Activated CD4-positive, alpha-beta memory T cell treated with anti-CD3 and anti-CD28 coated beads for 36 hours (primary cell): ENCODE results near the gene FADD. TPM values are rescaled to one million over a fixed set of nuclear protein-coding genes. Genes with fewer than 3 reads are reported as not detected.
A peak's percentile ranks its signal among the peaks of the same experiment; 100 is the strongest.
"Not testable (repeated sequence)": the region's sequence is repeated elsewhere in the genome, so short reads cannot be mapped to it uniquely, and the experiment has no call there.

Experiments
- CTCF ChIA-PET: fragments of 350-600 bp; sonication (Branson Sonifier 250); formaldehyde crosslinking; loops from one replicate; lab custom pipeline; 2021; ENCODE audit warnings: antibody characterized with exemption, inconsistent platforms; lab: Charles Lee
- POLR2A ChIA-PET: fragments of 350-600 bp; sonication (Branson Sonifier 250); formaldehyde crosslinking; loops from one replicate; lab custom pipeline; 2021; ENCODE audit warnings: antibody characterized with exemption; lab: Charles Lee
- DNase-seq: peaks from one replicate; pipeline ENCODE4 v3.0.0-alpha.2; 2020
- H3K27ac Mint-ChIP-seq: one replicate; pipeline ENCODE4 v1.8.0; 2021; ENCODE audit warnings: mixed read lengths
- H3K27me3 Mint-ChIP-seq: one replicate; pipeline ENCODE4 v1.8.0; 2021; ENCODE audit warnings: mixed read lengths
- H3K36me3 Mint-ChIP-seq: one replicate; pipeline ENCODE4 v1.8.0; 2021; ENCODE audit warnings: mixed read lengths
- H3K4me1 Mint-ChIP-seq: one replicate; pipeline ENCODE4 v1.8.0; 2021; ENCODE audit warnings: low read depth, mixed read lengths
- H3K4me3 Mint-ChIP-seq: one replicate; pipeline ENCODE4 v1.8.0; 2021; ENCODE audit warnings: mild to moderate bottlenecking, mixed read lengths
- H3K9me3 Mint-ChIP-seq: one replicate; pipeline ENCODE4 v1.8.0; 2021; ENCODE audit warnings: mixed read lengths
- intact Hi-C: fragments of 100-400 bp; cut with micrococcal nuclease; formaldehyde crosslinking; loops from one replicate; pipeline ENCODE4 v1.15.1; 2023
- total RNA-seq, 2 experiments: library from RNA; stranded (reverse); gene quantifications; one replicate each; pipeline ENCODE4 v1.2.3, GENCODE V29; 2021

Gene FADD
- total RNA-seq, 2 experiments from 2014 or later: 31.8 to 33.9 TPM

GRCh38 chr11:70200212-70200844, 2.8 kb upstream of the FADD start:
- CTCF ChIA-PET: interaction anchor here (1.3 to 2.2 kb wide), 3 partner anchors 8 to 281 kb away, joined by 3 to 7 read pairs (median 5); no protein-coding TSS in a partner anchor
- intact Hi-C loops: loop anchor here (5.0 to 10.0 kb wide), 3 partner anchors 197 to 1356 kb away; partner anchors contain the start of genes CPT1A, CTTN and NADSYN1
- Mint-ChIP-seq H3K9me3 (no peaks in the 10 kb centered on the region), H3K4me3 (no peak overlapping the region), H3K27ac (no peak overlapping the region), H3K36me3 (peaks cover 10% of the 10 kb centered on the region), H3K4me1 (peaks cover 18% of the 10 kb centered on the region), H3K27me3 (peaks cover 4% of the 10 kb centered on the region)
- POLR2A ChIA-PET: no interaction called here
- no peak for DNase-seq

- POLR2A ChIA-PET, H3K9me3 Mint-ChIP-seq, H3K27ac Mint-ChIP-seq, H3K4me3 Mint-ChIP-seq, H3K27me3 Mint-ChIP-seq, DNase-seq: not testable (repeated sequence)
- CTCF ChIA-PET: interaction anchor here (1.3 to 2.2 kb wide), 3 partner anchors 9 to 282 kb away, joined by 4 to 7 read pairs (median 5); no protein-coding TSS in a partner anchor
- peaks cover 18% of the 10 kb centered on the region for H3K36me3 Mint-ChIP-seq
- peaks cover 23% of the 10 kb centered on the region for H3K4me1 Mint-ChIP-seq
- intact Hi-C loops: loop anchor here (5.0 to 10.0 kb wide), 3 partner anchors 196 to 1356 kb away; partner anchors contain the start of genes CPT1A, CTTN and NADSYN1
These were observed 2.0 kb upstream of the FADD start for GRCh38 chr11:70201047-70201446.

- ChIA-PET POLR2A (interaction anchor here (2.2 kb wide), 1 partner anchor 528 kb away, joined by 7 read pairs; the partner anchor contains the start of gene LTO1), CTCF (interaction anchor here (1.5 kb wide), 1 partner anchor 283 kb away, joined by 4 read pairs; no protein-coding TSS in a partner anchor)
- Mint-ChIP-seq H3K36me3 (peaks cover 27% of the 10 kb centered on the region), H3K9me3 (no peaks in the 10 kb centered on the region), H3K27me3 (peaks cover 2% of the 10 kb centered on the region), H3K4me1 (peaks cover 31% of the 10 kb centered on the region), H3K4me3 (peak overlapping the region; percentile 96), H3K27ac (peak overlapping the region; percentile 99)
- DNase-seq: no peak
- intact Hi-C loops: loop anchor here (5.0 to 10.0 kb wide), 3 partner anchors 195 to 1357 kb away; partner anchors contain the start of genes CPT1A, CTTN and NADSYN1
These were observed 924 bp upstream of the FADD start for GRCh38 chr11:70201882-70202861.

DNA sequence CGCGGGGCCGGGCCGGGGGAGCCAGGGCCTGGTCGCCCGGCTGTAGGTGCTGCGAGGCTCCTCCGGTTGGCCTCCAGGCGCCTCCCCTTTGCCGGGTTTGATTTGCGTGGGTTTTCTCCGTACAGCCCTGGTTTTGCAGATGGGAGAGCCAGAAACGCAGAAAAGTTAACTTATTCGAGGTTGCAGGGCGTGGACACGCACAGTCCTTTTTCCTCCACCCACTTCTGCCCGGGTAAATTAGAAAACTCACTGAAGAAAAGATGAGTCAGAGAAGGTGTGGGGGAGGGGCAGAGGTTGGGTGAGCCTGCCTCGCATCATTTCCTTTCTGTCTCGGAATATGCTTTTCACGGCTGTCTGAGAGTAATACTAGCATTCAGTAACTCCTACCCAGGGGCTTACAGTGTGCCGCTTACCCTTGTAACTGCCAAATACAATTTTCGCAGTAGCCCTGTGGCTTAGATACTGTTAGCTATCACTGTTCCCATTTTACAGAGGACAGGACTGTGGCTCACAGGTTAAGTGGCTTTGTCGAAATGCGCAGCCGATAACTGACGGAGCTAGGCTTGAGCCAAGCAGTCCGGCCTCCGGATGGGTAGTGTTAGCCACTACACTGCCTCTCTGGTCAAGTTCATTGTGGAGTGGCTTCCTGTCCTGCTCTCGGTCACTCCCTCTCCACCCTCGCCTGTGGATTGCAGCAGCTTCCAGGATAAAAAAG, 812 bp downstream of the FADD start:
- H3K27me3 Mint-ChIP-seq: peaks cover 2% of the 10 kb centered on the region
- H3K36me3 Mint-ChIP-seq: peaks cover 39% of the 10 kb centered on the region
- no peaks in the 10 kb centered on the region for H3K9me3 Mint-ChIP-seq
- peak overlapping the region; percentile 99 for H3K27ac Mint-ChIP-seq
- intact Hi-C loops: loop anchor here (1.0 to 10.0 kb wide), 4 partner anchors 66 to 1359 kb away; partner anchors contain the start of genes CPT1A, CTTN, NADSYN1 and PPFIA1
- peak overlapping the region; percentile 96 for H3K4me3 Mint-ChIP-seq
- peaks cover 44% of the 10 kb centered on the region for H3K4me1 Mint-ChIP-seq
- peak; percentile 92 for DNase-seq
- CTCF ChIA-PET: interaction anchor here (0.5 to 2.4 kb wide), 6 partner anchors 8 to 515 kb away, joined by 3 to 9 read pairs (median 3); partner anchors contain the start of gene PPFIA1
- POLR2A ChIA-PET: interaction anchor here (0.6 to 2.2 kb wide), 4 partner anchors 10 to 529 kb away, joined by 3 to 9 read pairs (median 6); partner anchors contain the start of gene LTO1

DNA sequence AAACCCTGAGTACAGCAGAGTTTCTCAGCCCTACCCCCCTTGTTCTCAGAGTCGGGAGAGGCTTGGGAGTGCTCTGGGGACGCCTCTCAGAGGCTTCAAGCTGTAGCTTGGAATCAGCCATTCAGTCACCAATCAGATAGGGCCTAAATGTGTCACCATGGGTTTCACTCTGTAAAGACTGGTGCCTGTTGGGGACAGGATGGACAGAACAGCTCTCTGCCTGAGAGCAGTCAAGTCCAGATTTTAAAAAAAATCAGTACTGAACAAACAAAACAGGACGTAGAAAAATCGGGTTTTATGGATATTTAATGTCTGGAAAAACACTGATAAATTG, 1.3 kb downstream of the FADD start:
- peaks cover 49% of the 10 kb centered on the region for H3K4me1 Mint-ChIP-seq
- H3K9me3 Mint-ChIP-seq: no peaks in the 10 kb centered on the region
- CTCF ChIA-PET: interaction anchor here (0.5 to 2.4 kb wide), 5 partner anchors 8 to 515 kb away, joined by 3 to 9 read pairs (median 3); partner anchors contain the start of gene PPFIA1
- intact Hi-C loops: loop anchor here (1.0 to 10.0 kb wide), 4 partner anchors 66 to 1360 kb away; partner anchors contain the start of genes CPT1A, CTTN, NADSYN1 and PPFIA1
- H3K36me3 Mint-ChIP-seq: peaks cover 45% of the 10 kb centered on the region
- H3K4me3 Mint-ChIP-seq: peak overlapping the region; percentile 96
- peak overlapping the region; percentile 99 for H3K27ac Mint-ChIP-seq
- DNase-seq: peak; percentile 41
- peaks cover under 1% of the 10 kb centered on the region for H3K27me3 Mint-ChIP-seq
- POLR2A ChIA-PET: interaction anchor here (0.6 to 2.2 kb wide), 4 partner anchors 9 to 530 kb away, joined by 3 to 9 read pairs (median 6); partner anchors contain the start of gene LTO1

DNA sequence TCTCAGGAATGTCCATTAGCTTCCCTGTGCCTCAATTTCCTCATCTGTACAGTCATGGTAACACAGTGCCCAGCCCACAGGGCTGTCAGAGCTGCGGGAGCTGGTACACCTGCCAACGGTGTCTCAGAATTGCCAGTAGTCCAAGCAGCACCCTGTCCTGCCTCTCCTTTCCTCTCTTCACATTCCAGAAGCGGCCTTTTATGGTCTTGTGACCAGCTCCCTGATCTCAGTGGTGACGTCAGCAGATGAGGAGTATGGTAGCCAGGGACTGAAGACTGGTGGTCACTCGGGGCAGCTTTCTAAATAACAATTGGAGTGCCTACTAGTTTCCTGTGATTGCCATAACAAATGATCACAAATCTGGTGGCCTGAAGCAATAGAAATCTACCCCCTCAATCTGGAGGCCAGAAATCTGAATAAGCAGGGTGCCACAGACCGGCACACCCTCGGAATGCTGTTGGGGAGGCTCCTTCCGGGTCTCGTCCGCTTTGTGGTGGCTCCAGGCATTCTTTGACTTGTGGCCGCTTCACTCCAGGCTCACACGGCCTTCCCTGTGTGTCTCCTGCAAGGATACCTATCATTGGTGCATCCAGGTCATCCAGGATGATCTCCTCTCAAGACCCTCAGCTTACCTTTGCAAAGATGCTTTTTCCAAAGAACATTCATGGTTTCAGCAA, 2.1 kb downstream of the FADD start:
- POLR2A ChIA-PET: no interaction called here

GRCh38 chr11:70205766-70206165, 2.7 kb downstream of the FADD start:
- ChIA-PET CTCF (interaction anchor here (2.4 kb wide), 1 partner anchor 10 kb away, joined by 9 read pairs; no protein-coding TSS in a partner anchor), POLR2A (no interaction called here)
- no peaks in the 10 kb centered on the region for H3K9me3 Mint-ChIP-seq
- H3K27ac Mint-ChIP-seq: peak overlapping the region; percentile 99
- no peaks in the 10 kb centered on the region for H3K27me3 Mint-ChIP-seq
- peak overlapping the region; percentile 50 for H3K4me3 Mint-ChIP-seq
- peaks cover 58% of the 10 kb centered on the region for H3K4me1 Mint-ChIP-seq
- intact Hi-C loops: loop anchor here (10.0 kb wide), 1 partner anchor 1361 kb away; the partner anchor contains the start of gene CPT1A
- H3K36me3 Mint-ChIP-seq: peaks cover 49% of the 10 kb centered on the region
- DNase-seq: no peak

More for the DNA sequence above, 2.1 kb downstream of the FADD start:
- intact Hi-C loops: loop anchor here (10.0 kb wide), 1 partner anchor 1360 kb away; the partner anchor contains the start of gene CPT1A
- peak overlapping the region; percentile 96 for H3K4me3 Mint-ChIP-seq
- H3K36me3 Mint-ChIP-seq: peaks cover 49% of the 10 kb centered on the region
- no peaks in the 10 kb centered on the region for H3K27me3 Mint-ChIP-seq
- H3K4me1 Mint-ChIP-seq: peaks cover 54% of the 10 kb centered on the region
- H3K27ac Mint-ChIP-seq: peak overlapping the region; percentile 99
- CTCF ChIA-PET: interaction anchor here (1.1 to 2.4 kb wide), 4 partner anchors 9 to 286 kb away, joined by 3 to 9 read pairs (median 5); partner anchors contain the start of gene PPFIA1
- DNase-seq: no peak
- no peaks in the 10 kb centered on the region for H3K9me3 Mint-ChIP-seq

GRCh38 chr11:70206226-70206981, 3.3 kb downstream of the FADD start:
- Mint-ChIP-seq H3K4me1 (peaks cover 58% of the 10 kb centered on the region), H3K9me3 (no peaks in the 10 kb centered on the region), H3K36me3 (peaks cover 49% of the 10 kb centered on the region), H3K27ac (peak overlapping the region; percentile 30), H3K4me3 (no peak overlapping the region), H3K27me3 (no peaks in the 10 kb centered on the region)
- intact Hi-C loops: loop anchor here (10.0 kb wide), 1 partner anchor 1362 kb away; the partner anchor contains the start of gene CPT1A
- CTCF ChIA-PET: interaction anchor here (2.4 kb wide), 1 partner anchor 10 kb away, joined by 9 read pairs; no protein-coding TSS in a partner anchor
- POLR2A ChIA-PET: no interaction called here
- no peak for DNase-seq

GRCh38 chr11:70206982-70207376, 3.9 kb downstream of the FADD start:
- no peak for DNase-seq
- Mint-ChIP-seq H3K27ac (no peak overlapping the region), H3K36me3 (peaks cover 49% of the 10 kb centered on the region), H3K9me3 (no peaks in the 10 kb centered on the region), H3K27me3 (no peaks in the 10 kb centered on the region), H3K4me3 (no peak overlapping the region), H3K4me1 (peaks cover 58% of the 10 kb centered on the region)
- intact Hi-C loops: loop anchor here (10.0 kb wide), 1 partner anchor 1362 kb away; the partner anchor contains the start of gene CPT1A
- POLR2A ChIA-PET: no interaction called here
- CTCF ChIA-PET: no interaction called here
